K562 (cell line): ENCODE data around the gene MARCHF9. TPM values are rescaled to one million over a fixed set of nuclear protein-coding genes. Genes with fewer than 3 reads are reported as not detected.

Experiments used
- AFF1 ChIP-seq, 2 experiments: fragments of 450-650 bp; IDR thresholded peaks; 2 replicates each; pipeline ENCODE4 v1.6.1; 2018; ENCODE audit warnings: mild to moderate bottlenecking in 2 of 2, low read depth in 1 of 2; ENCODE audit not compliant: partially characterized antibody in 2 of 2
- BCL6 ChIP-seq: fragments of 250-450 bp; sonication (Bioruptor Pico); IDR thresholded peaks from 2 replicates; pipeline ENCODE4 v1.4.0; 2020
- BRCA1 ChIP-seq, 2 experiments: fragments of 450-650 bp in 1 of 2; sonication (generic) in 1 of 2; formaldehyde crosslinking in 1 of 2; IDR thresholded peaks; 2 replicates each; pipeline versions ENCODE4 v1.5.0 to v1.6.1; 2017 to 2020; ENCODE audit warnings: mild to moderate bottlenecking in 1 of 2, missing genetic modification reagents in 1 of 2
- BRD9 ChIP-seq: fragments of 450-650 bp; IDR thresholded peaks from 2 replicates; pipeline ENCODE4 v1.6.1; 2018; ENCODE audit warnings: low read depth; ENCODE audit not compliant: partially characterized antibody
- CSDE1 ChIP-seq, 2 experiments: fragments of 450-650 bp; IDR thresholded peaks; 2 replicates each; pipeline ENCODE4 v1.6.1; 2016; ENCODE audit warnings: mild to moderate bottlenecking in 1 of 2
- CTCFL ChIP-seq: IDR thresholded peaks from 2 replicates; pipeline ENCODE4 v1.6.1; 2011; ENCODE audit warnings: borderline replicate concordance, low read depth, mild to moderate bottlenecking, moderate library complexity, low read length; ENCODE audit not compliant: insufficient read depth, poor library complexity, severe bottlenecking
- DDX20 ChIP-seq: fragments of 450-650 bp; IDR thresholded peaks from 2 replicates; pipeline ENCODE4 v1.6.1; 2016; ENCODE audit warnings: missing genetic modification characterization, low read depth, mild to moderate bottlenecking, missing compliant biosample characterization, moderate library complexity
- NKRF ChIP-seq: fragments of 450-650 bp; IDR thresholded peaks from 2 replicates; pipeline ENCODE4 v1.6.1; 2016; ENCODE audit warnings: borderline replicate concordance
- RBM15 ChIP-seq: fragments of 200-400 bp; formaldehyde crosslinking; IDR thresholded peaks from 2 replicates; pipeline ENCODE4 v1.6.1; 2018; ENCODE audit warnings: mild to moderate bottlenecking, low read length, moderate library complexity; ENCODE audit not compliant: insufficient read depth
- RBM17 ChIP-seq: fragments of 200-400 bp; formaldehyde crosslinking; IDR thresholded peaks from 2 replicates; pipeline ENCODE4 v1.6.1; 2017; ENCODE audit warnings: low read depth, mild to moderate bottlenecking, low read length, borderline replicate concordance
- SMARCA4 ChIP-seq: fragments of 450-650 bp; IDR thresholded peaks from 2 replicates; pipeline ENCODE4 v1.6.1; 2016
- SOX6 ChIP-seq: fragments of 450-650 bp; IDR thresholded peaks from 2 replicates; pipeline ENCODE4 v1.6.1; 2014; ENCODE audit warnings: mild to moderate bottlenecking
- TARDBP ChIP-seq: fragments of 450-650 bp; IDR thresholded peaks from 2 replicates; pipeline ENCODE4 v1.6.1; 2016
- ZBTB26 ChIP-seq: fragments of 450-650 bp; formaldehyde crosslinking; IDR thresholded peaks from 2 replicates; pipeline ENCODE4 v1.4.0; 2022; ENCODE audit warnings: missing genetic modification characterization
- ZKSCAN8 ChIP-seq: fragments of 200-800 bp; sonication (Bioruptor generic); IDR thresholded peaks from 2 replicates; pipeline ENCODE4 v1.6.1; 2016; ENCODE audit warnings: missing genetic modification characterization, missing compliant biosample characterization
- ZNF512 ChIP-seq: IDR thresholded peaks from 2 replicates; pipeline ENCODE4 v1.6.1; 2016; ENCODE audit warnings: missing genetic modification characterization, missing compliant biosample characterization
- polyA plus RNA-seq, 8 experiments: library from polyadenylated mRNA; depleted of rRNA in 4 of 8; stranded (reverse) in 5 of 8; unstranded in 3 of 8; fragments of >200 nt; fragmentation: Nextera tagmentation in 2 of 8; fragmentation: Illumina TruSeq in 1 of 8; extraction: Ambion mirVana in 2 of 8; extraction: Trizol in 1 of 8; gene quantifications; 2 replicates each; pipeline versions ENCODE4 v1.2.1 to v1.2.3, GENCODE V29; 2011 to 2014; ENCODE audit warnings: inconsistent platforms in 1 of 8, missing spikeins in 1 of 8
- total RNA-seq, 7 experiments: library from RNA; depleted of rRNA in 6 of 7; stranded (reverse); fragments of >200 nt in 6 of 7; fragmentation: Illumina TruSeq in 2 of 7; extraction: Trizol in 2 of 7; gene quantifications; 2 replicates each; pipeline versions ENCODE4 v1.2.1 to v1.2.3, GENCODE V29; 2011 to 2021; ENCODE audit warnings: low replicate concordance in 1 of 7

The MARCHF9 gene
- total and polyA plus RNA-seq, 9 of the 15 experiments (the other 6 are each of a cell fraction or from before 2014, with no cell fraction given), result 0.80 to 12.4 (median 6.2) TPM

GRCh38 chr12:57754411-57755193, at the start of gene MARCHF9 (continued):
- TF ChIP-seq BRCA1 (IDR thresholded peaks at IDR 0.05) (no peak), BRCA1 (CRISPR knock-in tag; IDR thresholded peaks at IDR 0.05) (no peak), CTCFL (no peak), SOX6 (no peak), ZNF512 (no peak), DDX20 (tag) (no peak), NKRF (peak; percentile 61; the same call in 1 of the 2 replicates), ZBTB26 (CRISPR knock-in tag) (0 out of 2 replicates have a peak, but pooled peaks have one; percentile 35), BCL6 (CRISPR knock-in tag) (no peak), RBM17 (no peak), CSDE1 (IDR thresholded peaks at IDR 0.05) (no peak), TARDBP (no peak), ZKSCAN8 (CRISPR knock-in tag) (no peak), AFF1 (IDR thresholded peaks at IDR 0.05; ENCODE audit: low read depth in 1 of 2, partially characterized antibody in 2 of 2) (no peak), SMARCA4 (peak; percentile 24; the same call in 1 of the 2 replicates), BRD9 (no peak), RBM15 (no peak)
